HEK293T (cell line): ENCODE data around the gene SNCA.

ENCODE experiments used
- FOXM1 ChIP-seq: fragments of 450-650 bp; IDR thresholded peaks from 2 replicates; pipeline ENCODE4 v1.6.1; 2017; ENCODE audit warnings: mild to moderate bottlenecking, borderline replicate concordance
- HDGF ChIP-seq: fragments of 450-650 bp; IDR thresholded peaks from 2 replicates; pipeline ENCODE4 v1.6.1; 2017; ENCODE audit warnings: antibody characterized with exemption, borderline replicate concordance
- TF ChIP-seq, protein P1 (sequence below): fragments of 450-650 bp; IDR thresholded peaks from 2 replicates; pipeline ENCODE4 v1.6.1; 2016

DNA sequence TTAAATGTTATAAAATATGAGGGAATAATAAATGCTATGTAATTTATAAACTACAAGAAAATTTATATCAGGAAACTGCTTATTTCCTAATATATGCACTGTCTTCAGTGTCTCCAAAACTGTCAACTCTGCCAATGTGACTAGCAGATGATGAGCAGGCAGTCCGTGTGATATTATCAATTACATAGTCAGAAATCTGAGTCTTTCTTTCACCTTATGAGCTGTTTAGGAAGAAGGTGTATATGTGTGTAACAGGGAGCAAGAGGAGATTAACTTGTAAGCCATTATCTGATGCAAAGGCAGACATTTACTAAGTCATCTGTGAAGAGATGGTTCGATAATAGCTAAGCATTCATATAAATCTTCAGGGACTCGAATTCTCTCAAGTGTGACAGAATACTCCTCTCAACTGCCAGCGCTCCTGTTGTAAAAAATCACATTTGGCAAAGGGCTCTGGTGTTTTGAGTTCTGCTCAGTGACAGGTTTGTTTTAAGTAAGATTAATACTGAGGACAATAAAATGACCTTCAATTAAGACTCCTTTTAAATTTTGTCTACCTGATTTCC lies 79.7 kb downstream of the SNCA start:
- TF ChIP-seq FOXM1 (no peak), HDGF (no peak)
- TF ChIP-seq, protein P1, sequence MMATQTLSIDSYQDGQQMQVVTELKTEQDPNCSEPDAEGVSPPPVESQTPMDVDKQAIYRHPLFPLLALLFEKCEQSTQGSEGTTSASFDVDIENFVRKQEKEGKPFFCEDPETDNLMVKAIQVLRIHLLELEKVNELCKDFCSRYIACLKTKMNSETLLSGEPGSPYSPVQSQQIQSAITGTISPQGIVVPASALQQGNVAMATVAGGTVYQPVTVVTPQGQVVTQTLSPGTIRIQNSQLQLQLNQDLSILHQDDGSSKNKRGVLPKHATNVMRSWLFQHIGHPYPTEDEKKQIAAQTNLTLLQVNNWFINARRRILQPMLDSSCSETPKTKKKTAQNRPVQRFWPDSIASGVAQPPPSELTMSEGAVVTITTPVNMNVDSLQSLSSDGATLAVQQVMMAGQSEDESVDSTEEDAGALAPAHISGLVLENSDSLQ: peak; percentile 86
